ENCODE measurements around the gene PRORP.

- no peak for TF ChIP-seq CTCF (IDR thresholded peaks at IDR 0.05; ENCODE audit: extremely low read depth in 1 of 2, insufficient read depth in 1 of 2, low read depth in 1 of 2, low read length in 2 of 2)
- TF ChIP-seq POLR2A (IDR thresholded peaks at IDR 0.05; ENCODE audit: low read depth, low read length) = no peak
- TF ChIP-seq GATA2 (IDR thresholded peaks at IDR 0.05; ENCODE audit: insufficient read depth, insufficient read length, low read depth, low read length) = no peak
- no peak for TF ChIP-seq POLR2AphosphoS5 (IDR thresholded peaks at IDR 0.05; ENCODE audit: insufficient read depth, low read depth, low read length)
- TF ChIP-seq EZH2 (IDR thresholded peaks at IDR 0.05; ENCODE audit: borderline replicate concordance, low read depth, low read length, severe bottlenecking) = no peak
Observed at GRCh38 chr14:35116242-35116641, 6.1 kb upstream of the PRORP start.
